Activated CD8-positive, alpha-beta T cell treated with anti-CD3 and anti-CD28 coated beads for 36 hours (primary cell): ENCODE data around the gene OSGIN1. TPM values are rescaled to one million over a fixed set of nuclear protein-coding genes. Genes with fewer than 3 reads are reported as not detected.

Experiments
- ATAC-seq: fragments of 200-7000 bp; cut with Tn5 transposase; one replicate; pipeline ENCODE4 v1.10.0; 2021; ENCODE audit warnings: mild to moderate bottlenecking, moderate library complexity
- CTCF ChIA-PET: fragments of 350-600 bp; sonication (Branson Sonifier 250); formaldehyde crosslinking; loops from one replicate; lab custom pipeline; 2021; ENCODE audit warnings: antibody characterized with exemption; lab: Charles Lee
- POLR2A ChIA-PET: fragments of 350-600 bp; sonication (Branson Sonifier 250); formaldehyde crosslinking; loops from one replicate; lab custom pipeline; 2021; ENCODE audit warnings: antibody characterized with exemption; lab: Charles Lee
- DNase-seq: peaks from one replicate; pipeline ENCODE4 v3.0.0-alpha.2; 2020
- H3K27ac Mint-ChIP-seq: one replicate; pipeline ENCODE4 v1.8.0; 2021; ENCODE audit warnings: mild to moderate bottlenecking, mixed read lengths
- H3K27me3 Mint-ChIP-seq: one replicate; pipeline ENCODE4 v1.8.0; 2021; ENCODE audit warnings: mixed read lengths
- H3K36me3 Mint-ChIP-seq: one replicate; pipeline ENCODE4 v1.8.0; 2021; ENCODE audit warnings: low read depth, mixed read lengths
- H3K4me1 Mint-ChIP-seq: one replicate; pipeline ENCODE4 v1.8.0; 2021; ENCODE audit warnings: low read depth, mixed read lengths
- H3K4me3 Mint-ChIP-seq: one replicate; pipeline ENCODE4 v1.8.0; 2021; ENCODE audit warnings: mild to moderate bottlenecking, moderate library complexity, mixed read lengths
- H3K9me3 Mint-ChIP-seq: one replicate; pipeline ENCODE4 v1.8.0; 2021; ENCODE audit warnings: mixed read lengths
- intact Hi-C: fragments of 100-400 bp; cut with micrococcal nuclease; formaldehyde crosslinking; loops from one replicate; pipeline ENCODE4 v1.10.0; 2022
- total RNA-seq, 2 experiments: library from RNA; stranded (reverse); gene quantifications; one replicate each; pipeline ENCODE4 v1.2.3, GENCODE V29; 2021
- TF ChIP-seq, protein P1 (sequence below): fragments of 200-600 bp; IDR thresholded peaks from one replicate; pipeline ENCODE4 v1.8.0; 2022; ENCODE audit warnings: antibody characterized with exemption, mild to moderate bottlenecking

Gene OSGIN1
- total RNA-seq, 2 experiments from 2014 or later, result 0.56 to 0.67 TPM

DNA sequence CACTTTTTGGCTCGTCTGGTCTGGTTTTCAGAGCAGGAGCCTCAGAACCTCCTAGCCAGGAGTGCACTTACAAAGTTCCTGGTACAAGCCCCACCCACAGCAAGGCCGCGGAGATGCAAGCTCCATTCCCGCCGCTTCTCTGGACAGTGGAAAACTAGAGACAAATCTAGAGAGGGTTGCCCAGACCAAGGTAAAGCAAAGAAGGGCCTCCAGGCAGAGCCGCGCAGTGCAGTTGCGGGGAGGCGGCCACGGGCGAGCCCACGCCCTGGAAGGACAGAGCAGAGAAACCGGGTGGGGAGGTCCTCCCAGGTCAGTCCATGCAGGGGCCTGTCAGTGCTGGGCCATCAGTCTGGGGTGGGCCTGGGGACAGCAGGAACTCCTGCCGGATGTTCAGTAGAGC, 11.0 kb upstream of the OSGIN1 start:
- Mint-ChIP-seq H3K4me1 (peaks cover 7% of the 10 kb centered on the region), H3K36me3 (no peaks in the 10 kb centered on the region), H3K9me3 (no peaks in the 10 kb centered on the region), H3K4me3 (no peak overlapping the region), H3K27me3 (no peaks in the 10 kb centered on the region), H3K27ac (no peak overlapping the region)
- ChIA-PET CTCF (no interaction called here), POLR2A (no interaction called here)
- TF ChIP-seq, protein P1, sequence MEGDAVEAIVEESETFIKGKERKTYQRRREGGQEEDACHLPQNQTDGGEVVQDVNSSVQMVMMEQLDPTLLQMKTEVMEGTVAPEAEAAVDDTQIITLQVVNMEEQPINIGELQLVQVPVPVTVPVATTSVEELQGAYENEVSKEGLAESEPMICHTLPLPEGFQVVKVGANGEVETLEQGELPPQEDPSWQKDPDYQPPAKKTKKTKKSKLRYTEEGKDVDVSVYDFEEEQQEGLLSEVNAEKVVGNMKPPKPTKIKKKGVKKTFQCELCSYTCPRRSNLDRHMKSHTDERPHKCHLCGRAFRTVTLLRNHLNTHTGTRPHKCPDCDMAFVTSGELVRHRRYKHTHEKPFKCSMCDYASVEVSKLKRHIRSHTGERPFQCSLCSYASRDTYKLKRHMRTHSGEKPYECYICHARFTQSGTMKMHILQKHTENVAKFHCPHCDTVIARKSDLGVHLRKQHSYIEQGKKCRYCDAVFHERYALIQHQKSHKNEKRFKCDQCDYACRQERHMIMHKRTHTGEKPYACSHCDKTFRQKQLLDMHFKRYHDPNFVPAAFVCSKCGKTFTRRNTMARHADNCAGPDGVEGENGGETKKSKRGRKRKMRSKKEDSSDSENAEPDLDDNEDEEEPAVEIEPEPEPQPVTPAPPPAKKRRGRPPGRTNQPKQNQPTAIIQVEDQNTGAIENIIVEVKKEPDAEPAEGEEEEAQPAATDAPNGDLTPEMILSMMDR, result no peak
- no peak for ATAC-seq
- intact Hi-C loops, result no loop called here
- DNase-seq, result no peak

DNA sequence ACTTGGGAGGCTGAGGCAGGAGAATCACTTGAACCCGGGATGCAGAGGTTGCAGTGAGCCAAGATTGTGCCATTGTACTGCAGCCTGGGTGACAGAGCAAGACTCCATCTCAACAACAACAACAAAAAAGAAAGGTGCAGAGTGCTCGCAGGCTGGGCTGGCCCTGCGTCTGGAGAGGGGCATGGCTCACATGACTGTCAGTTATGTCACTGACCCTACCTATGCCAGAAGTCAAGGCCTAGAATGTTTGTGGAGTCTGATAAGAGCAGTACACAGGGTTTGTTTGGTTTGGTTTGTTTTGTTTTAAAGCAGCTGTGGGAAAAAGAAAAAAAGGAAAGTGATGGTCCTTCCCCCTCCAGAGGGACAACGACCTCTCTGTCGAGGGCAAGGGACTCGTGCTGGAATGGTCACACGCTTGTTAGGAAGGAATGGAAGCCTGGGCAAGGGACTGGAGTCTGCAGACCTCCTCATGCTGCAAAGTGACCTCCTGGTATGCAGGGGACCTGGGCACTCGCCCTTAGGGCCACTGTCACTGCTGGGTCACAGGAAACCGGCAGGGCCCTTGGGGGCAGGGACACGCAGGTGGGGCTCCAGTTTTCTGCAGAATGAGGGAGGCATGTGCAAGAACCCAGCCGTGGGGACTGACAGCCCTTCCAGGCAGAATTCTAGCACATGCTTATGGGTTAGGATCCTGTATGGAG, 10.1 kb upstream of the OSGIN1 start:
- intact Hi-C loops, result no loop called here
- CTCF ChIA-PET, result no interaction called here
- H3K4me3 Mint-ChIP-seq, result no peak overlapping the region
- POLR2A ChIA-PET, result no interaction called here
- H3K4me1 Mint-ChIP-seq, result peaks cover 7% of the 10 kb centered on the region
- TF ChIP-seq, protein P1, result no peak
- no peaks in the 10 kb centered on the region for H3K27me3 Mint-ChIP-seq
- no peaks in the 10 kb centered on the region for H3K36me3 Mint-ChIP-seq
- ATAC-seq, result no peak
- no peak overlapping the region for H3K27ac Mint-ChIP-seq
- no peak for DNase-seq
- no peaks in the 10 kb centered on the region for H3K9me3 Mint-ChIP-seq

DNA sequence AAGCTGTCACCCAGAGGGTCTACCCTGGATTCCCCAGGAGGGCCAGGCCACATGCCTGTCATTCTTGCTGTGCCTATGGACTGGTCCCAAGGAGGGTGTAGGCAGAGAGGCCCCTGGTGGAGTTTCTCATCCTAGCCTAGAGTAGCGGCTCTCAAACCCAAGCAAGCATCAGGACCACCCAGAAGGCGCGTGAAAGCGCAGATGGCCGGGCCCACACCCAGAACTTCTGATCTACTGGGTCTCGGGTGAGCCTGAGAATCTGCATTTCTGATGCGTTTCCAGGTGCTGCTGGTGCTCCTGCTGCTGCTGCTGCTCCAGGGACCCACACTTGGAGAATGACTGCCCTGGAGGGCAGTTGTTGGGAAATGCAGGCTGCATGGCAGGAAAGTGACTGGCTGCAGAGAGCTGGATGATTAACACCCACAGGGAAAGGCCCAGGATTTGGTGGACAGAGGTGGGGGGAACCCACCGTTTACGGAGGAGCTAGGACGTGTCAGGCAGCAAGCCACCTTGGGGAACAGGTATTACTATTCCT, 9.5 kb upstream of the OSGIN1 start:
- Mint-ChIP-seq H3K9me3 (no peaks in the 10 kb centered on the region), H3K27me3 (no peaks in the 10 kb centered on the region), H3K27ac (no peak overlapping the region), H3K36me3 (no peaks in the 10 kb centered on the region), H3K4me3 (no peak overlapping the region), H3K4me1 (peaks cover 7% of the 10 kb centered on the region)
- ATAC-seq (no peak), DNase-seq (no peak)
- ChIA-PET POLR2A (interaction anchor here (0.8 kb wide), 1 partner anchor 11 kb away, joined by 3 read pairs; no protein-coding TSS in a partner anchor), CTCF (no interaction called here)
- TF ChIP-seq, protein P1, result no peak
- intact Hi-C loops, result no loop called here

DNA sequence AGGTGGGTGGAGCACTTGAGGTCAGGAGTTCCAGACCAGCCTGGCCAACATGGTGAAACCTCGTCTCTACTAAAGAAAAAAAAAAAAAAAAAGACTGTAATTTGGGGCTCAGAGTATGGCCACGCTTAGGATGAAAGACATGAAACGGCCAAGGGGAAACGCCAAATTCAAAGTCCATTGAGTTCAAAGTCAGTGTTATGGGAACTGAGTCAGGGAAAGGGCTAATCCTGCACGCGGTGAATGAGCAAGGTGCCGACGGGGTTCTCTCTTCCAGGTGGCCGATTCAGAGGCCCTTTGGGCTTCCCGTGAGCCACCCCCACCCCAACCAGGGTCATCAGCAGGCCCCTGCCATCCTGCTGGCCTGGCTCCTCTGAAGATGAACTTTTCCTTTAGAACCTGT, 7.5 kb upstream of the OSGIN1 start:
- H3K27me3 Mint-ChIP-seq, result no peaks in the 10 kb centered on the region
- H3K9me3 Mint-ChIP-seq, result no peaks in the 10 kb centered on the region
- ATAC-seq, result no peak
- TF ChIP-seq, protein P1, result no peak
- H3K4me1 Mint-ChIP-seq, result no peaks in the 10 kb centered on the region
- no peak overlapping the region for H3K4me3 Mint-ChIP-seq
- intact Hi-C loops, result no loop called here
- no peaks in the 10 kb centered on the region for H3K36me3 Mint-ChIP-seq
- no peak overlapping the region for H3K27ac Mint-ChIP-seq
- POLR2A ChIA-PET, result no interaction called here
- DNase-seq, result no peak
- CTCF ChIA-PET, result no interaction called here

DNA sequence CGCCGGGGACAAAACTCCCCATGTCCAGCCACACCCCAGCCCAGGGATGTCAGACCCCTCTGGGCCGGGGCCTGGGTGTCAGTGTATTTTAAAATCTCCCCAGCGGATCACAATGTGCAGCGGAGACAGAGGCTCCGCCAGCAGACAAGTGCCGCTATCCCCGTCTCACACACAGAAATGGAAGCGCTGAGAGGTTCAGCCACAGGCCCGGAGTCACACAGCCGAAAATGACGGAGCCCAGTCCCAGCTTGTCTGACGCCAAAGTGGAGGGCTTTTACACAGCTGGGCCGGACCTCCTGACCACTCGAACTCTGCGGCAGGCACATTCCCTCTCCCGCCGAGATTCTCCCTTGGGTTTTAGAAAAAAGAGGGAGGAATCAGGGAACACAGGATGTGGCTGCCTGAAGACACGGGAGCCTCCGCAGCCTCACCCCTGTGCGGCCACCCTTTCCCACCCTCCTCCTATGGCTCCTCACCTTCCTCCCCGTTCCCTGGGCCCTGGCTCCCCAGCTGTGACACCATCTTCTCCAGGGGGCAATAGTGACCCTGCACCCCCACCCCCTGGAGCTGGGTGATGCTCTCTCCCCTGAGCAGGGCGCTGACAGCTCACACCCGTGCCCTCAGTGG, 6.8 kb upstream of the OSGIN1 start:
- ChIA-PET CTCF (interaction anchor here (1.5 kb wide), 1 partner anchor 12 kb away, joined by 3 read pairs; no protein-coding TSS in a partner anchor), POLR2A (no interaction called here)
- no peaks in the 10 kb centered on the region for H3K36me3 Mint-ChIP-seq
- TF ChIP-seq, protein P1, result no peak
- H3K27me3 Mint-ChIP-seq, result no peaks in the 10 kb centered on the region
- no peaks in the 10 kb centered on the region for H3K4me1 Mint-ChIP-seq
- intact Hi-C loops, result no loop called here
- H3K4me3 Mint-ChIP-seq, result no peak overlapping the region
- DNase-seq, result no peak
- H3K27ac Mint-ChIP-seq, result no peak overlapping the region
- no peak for ATAC-seq
- no peaks in the 10 kb centered on the region for H3K9me3 Mint-ChIP-seq
